CD8-positive, alpha-beta memory T cell (primary cell): ENCODE measurements around the gene CCDC15. TPM values are rescaled to one million over a fixed set of nuclear protein-coding genes. Genes with fewer than 3 reads are reported as not detected.
A peak's percentile ranks its signal among the peaks of the same experiment; 100 is the strongest.

Source experiments
- CTCF ChIA-PET: fragments of 350-600 bp; sonication (Branson Sonifier 250); formaldehyde crosslinking; loops from one replicate; lab custom pipeline; 2021; ENCODE audit warnings: antibody characterized with exemption; lab: Charles Lee
- POLR2A ChIA-PET: fragments of 350-600 bp; sonication (Branson Sonifier 250); formaldehyde crosslinking; loops from one replicate; lab custom pipeline; 2021; ENCODE audit warnings: antibody characterized with exemption; lab: Charles Lee
- DNase-seq, 5 donors: peaks; one replicate each; pipeline versions ENCODE4 v3.0.0 to v3.0.0-alpha.2; 2020 to 2022; ENCODE audit warnings: mixed read lengths in 1 of 5
- H3K27ac ChIP-seq: one replicate; pipeline ENCODE4 v1.7.0; 2013; ENCODE audit warnings: low read depth, mild to moderate bottlenecking, low read length, moderate library complexity
- H3K27me3 ChIP-seq: 2 replicates; pipeline ENCODE4 v1.7.0; 2013; ENCODE audit warnings: low read length, mild to moderate bottlenecking; ENCODE audit not compliant: insufficient read depth, poor library complexity, severe bottlenecking
- H3K36me3 ChIP-seq: 2 replicates; pipeline ENCODE4 v1.7.0; 2013; ENCODE audit warnings: mild to moderate bottlenecking, low read length, moderate library complexity; ENCODE audit not compliant: insufficient read depth
- H3K4me1 ChIP-seq: 2 replicates; pipeline ENCODE4 v1.7.0; 2013; ENCODE audit warnings: mild to moderate bottlenecking, low read length, moderate library complexity; ENCODE audit not compliant: insufficient read depth
- H3K4me3 ChIP-seq: 2 replicates; pipeline ENCODE4 v1.7.0; 2013; ENCODE audit warnings: mild to moderate bottlenecking, low read length
- H3K9me3 ChIP-seq: 2 replicates; pipeline ENCODE4 v1.7.0; 2013; ENCODE audit warnings: mild to moderate bottlenecking, low read length
- H3K27ac Mint-ChIP-seq, 8 donors: one replicate each; pipeline ENCODE4 v1.8.0; 2020 to 2021; ENCODE audit warnings: mixed read lengths in 8 of 8, mild to moderate bottlenecking in 6 of 8, inconsistent platforms in 3 of 8, moderate library complexity in 3 of 8
- H3K27me3 Mint-ChIP-seq, 2 donors: one replicate each; pipeline ENCODE4 v1.8.0; 2020 to 2021; ENCODE audit warnings: mixed read lengths in 2 of 2, mild to moderate bottlenecking in 1 of 2, moderate library complexity in 1 of 2
- H3K36me3 Mint-ChIP-seq, 3 donors: one replicate each; pipeline ENCODE4 v1.8.0; 2020 to 2021; ENCODE audit warnings: mixed read lengths in 3 of 3, inconsistent platforms in 1 of 3, mild to moderate bottlenecking in 1 of 3
- H3K4me1 Mint-ChIP-seq, 3 donors: one replicate each; pipeline ENCODE4 v1.8.0; 2020 to 2021; ENCODE audit warnings: mixed read lengths in 3 of 3, inconsistent platforms in 1 of 3, mild to moderate bottlenecking in 1 of 3
- H3K4me3 Mint-ChIP-seq, 7 donors: one replicate each; pipeline ENCODE4 v1.8.0; 2020 to 2021; ENCODE audit warnings: mixed read lengths in 7 of 7, mild to moderate bottlenecking in 6 of 7, moderate library complexity in 4 of 7, inconsistent platforms in 2 of 7
- H3K9me3 Mint-ChIP-seq, 5 donors: one replicate each; pipeline ENCODE4 v1.8.0; 2020 to 2022; ENCODE audit warnings: mixed read lengths in 5 of 5, mild to moderate bottlenecking in 3 of 5, moderate library complexity in 2 of 5, inconsistent platforms in 1 of 5
- polyA plus RNA-seq: library from polyadenylated mRNA; unstranded; fragments of 300-500 nt; fragmentation: Illumina TruSeq; gene quantifications from one replicate; pipeline ENCODE4 v1.2.3, GENCODE V29; 2021
- total RNA-seq, 2 experiments: library from RNA; stranded (reverse); gene quantifications; one replicate each; pipeline ENCODE4 v1.2.3, GENCODE V29; 2021

The CCDC15 gene
- total and polyA plus RNA-seq, 3 experiments from 2014 or later, result 1.6 to 3.7 (median 3.6) TPM

DNA sequence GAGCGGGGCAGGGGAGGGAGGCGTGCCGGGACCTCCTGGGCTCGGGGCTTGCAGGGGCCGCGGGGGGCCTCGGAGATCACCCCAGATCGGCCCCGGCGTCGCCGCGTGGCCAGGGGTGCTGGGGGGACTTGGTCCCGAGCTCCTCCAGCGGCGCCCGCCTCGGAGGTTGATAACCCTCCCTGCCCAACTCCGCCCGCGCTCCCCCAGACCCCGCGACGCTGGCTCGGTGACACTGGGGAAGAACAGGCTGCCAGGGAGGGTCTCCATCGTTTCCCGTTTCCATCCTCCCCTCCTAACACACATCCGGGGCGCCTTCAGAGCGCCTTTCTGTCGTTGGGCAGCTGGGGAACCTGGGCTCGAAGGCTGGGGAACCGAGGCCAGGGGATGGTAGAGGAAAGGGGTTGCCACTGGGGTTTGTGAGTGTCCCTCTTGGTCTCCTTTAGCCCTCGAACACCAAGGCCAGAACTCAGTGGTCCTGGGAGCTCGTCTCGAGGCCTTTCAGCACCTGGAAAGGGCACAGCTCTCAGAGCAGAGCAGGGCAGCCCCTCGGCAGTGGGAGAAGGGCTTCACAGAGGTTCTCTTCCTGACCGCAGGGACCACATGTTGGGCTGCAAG lies 109.5 kb downstream of the CCDC15 start:
- Mint-ChIP-seq H3K27ac (peak overlapping the region in 3 of 8 donors; percentile 46 to 75 (median 52)), H3K36me3 (peaks cover 0 to 2% (median 0%) of the 10 kb centered on the region in 3 donors), H3K9me3 (no peaks in the 10 kb centered on the region), H3K4me1 (peaks cover 0 to 15% (median 6%) of the 10 kb centered on the region in 3 donors), H3K27me3 (peaks cover 22 to 59% of the 10 kb centered on the region in 2 donors), H3K4me3 (peak overlapping the region; percentile 55 to 96 (median 72))
- ChIA-PET CTCF (no interaction called here), POLR2A (no interaction called here)
- peak overlapping the region; percentile 46 for H3K4me3 ChIP-seq
- H3K36me3 ChIP-seq, result no peaks in the 10 kb centered on the region
- H3K27ac ChIP-seq, result no peak overlapping the region
- no peaks in the 10 kb centered on the region for H3K9me3 ChIP-seq
- peaks cover 13% of the 10 kb centered on the region for H3K27me3 ChIP-seq
- peak in 2 of 5 donors; percentile 8 to 30 for DNase-seq
- peaks cover 7% of the 10 kb centered on the region for H3K4me1 ChIP-seq

DNA sequence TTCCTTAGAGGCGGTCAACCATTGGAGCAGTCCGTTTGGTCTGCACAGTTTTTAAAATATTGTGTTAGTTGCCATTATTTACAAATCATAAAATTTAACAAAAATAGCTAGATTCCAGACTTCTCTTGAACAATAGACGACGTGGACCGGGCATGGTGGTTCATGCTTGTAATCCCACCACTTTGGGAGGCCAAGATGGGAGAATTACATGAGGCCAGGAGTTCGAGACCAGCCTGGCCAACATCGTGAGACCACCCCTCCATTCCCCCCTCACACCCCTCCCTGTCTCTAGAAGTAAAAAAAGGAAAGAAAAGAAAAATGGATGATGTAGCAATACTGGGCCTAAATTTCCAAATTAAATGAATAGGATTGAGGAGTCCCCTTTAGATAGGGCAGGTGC lies 110.1 kb downstream of the CCDC15 start:
- H3K9me3 ChIP-seq, result no peaks in the 10 kb centered on the region
- peaks cover 0 to 2% (median 0%) of the 10 kb centered on the region in 3 donors for H3K36me3 Mint-ChIP-seq
- peaks cover 13% of the 10 kb centered on the region for H3K27me3 ChIP-seq
- no peak overlapping the region for H3K27ac ChIP-seq
- peak overlapping the region in 2 of 8 donors; percentile 52 to 75 for H3K27ac Mint-ChIP-seq
- no peaks in the 10 kb centered on the region for H3K9me3 Mint-ChIP-seq
- POLR2A ChIA-PET, result no interaction called here
- peak overlapping the region; percentile 46 for H3K4me3 ChIP-seq
- DNase-seq, result no peak
- peaks cover 0 to 15% (median 6%) of the 10 kb centered on the region in 3 donors for H3K4me1 Mint-ChIP-seq
- CTCF ChIA-PET, result no interaction called here
- peaks cover 7% of the 10 kb centered on the region for H3K4me1 ChIP-seq
- no peaks in the 10 kb centered on the region for H3K36me3 ChIP-seq
- H3K27me3 Mint-ChIP-seq, result peaks cover 22 to 64% of the 10 kb centered on the region in 2 donors
- H3K4me3 Mint-ChIP-seq, result peak overlapping the region; percentile 55 to 96 (median 71)

DNA sequence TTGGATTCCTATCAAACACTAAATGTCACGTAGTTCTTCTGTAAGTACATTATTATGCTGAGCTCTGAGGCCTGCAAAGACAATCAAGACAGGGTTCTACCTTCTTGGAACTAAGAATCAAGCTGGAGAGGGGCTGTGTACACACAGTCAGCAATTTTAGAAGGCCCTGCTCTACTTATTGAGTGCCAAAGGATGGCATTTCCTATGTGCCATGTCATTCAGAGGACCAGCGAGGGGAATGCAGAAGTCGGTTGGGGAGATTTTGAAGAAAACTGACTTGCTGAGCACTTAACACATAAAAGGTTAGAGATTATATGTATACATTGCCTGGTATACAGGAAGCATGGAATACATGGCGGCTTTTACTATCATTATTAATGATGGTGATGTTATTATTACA lies 114.4 kb downstream of the CCDC15 start:
- Histone ChIP-seq H3K36me3 (no peaks in the 10 kb centered on the region), H3K27ac (no peak overlapping the region), H3K4me1 (peaks cover 7% of the 10 kb centered on the region), H3K4me3 (no peak overlapping the region), H3K27me3 (peaks cover 13% of the 10 kb centered on the region), H3K9me3 (no peaks in the 10 kb centered on the region)
- Mint-ChIP-seq H3K27me3 (peaks cover 17 to 75% of the 10 kb centered on the region in 2 donors), H3K27ac (no peak overlapping the region), H3K36me3 (no peaks in the 10 kb centered on the region), H3K4me3 (no peak overlapping the region), H3K4me1 (peaks cover 5 to 22% (median 8%) of the 10 kb centered on the region in 3 donors), H3K9me3 (no peaks in the 10 kb centered on the region)
- ChIA-PET CTCF (interaction anchor here (1.0 kb wide), 1 partner anchor 74 kb away, joined by 3 read pairs; no protein-coding TSS in a partner anchor), POLR2A (no interaction called here)
- no peak for DNase-seq

DNA sequence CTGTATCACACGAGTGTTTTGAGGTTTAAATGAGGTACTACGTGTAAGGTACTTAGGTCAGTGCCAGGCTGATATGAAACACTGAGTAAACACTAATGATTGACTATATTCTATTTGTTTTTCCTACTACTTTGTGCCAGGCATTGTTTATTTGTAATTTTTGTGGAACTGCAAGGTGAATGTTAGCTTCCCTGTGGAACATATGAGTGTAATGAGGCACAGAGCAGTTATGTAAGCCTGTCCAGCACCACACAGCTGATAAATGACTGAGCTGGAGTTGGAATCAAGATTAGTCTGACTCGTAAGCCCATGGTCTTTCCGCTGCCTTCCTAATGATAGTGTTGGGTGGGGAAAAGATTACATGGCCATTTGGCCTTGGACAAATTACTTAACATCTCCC lies 115.0 kb downstream of the CCDC15 start:
- H3K27me3 Mint-ChIP-seq, result peaks cover 14 to 74% of the 10 kb centered on the region in 2 donors
- H3K4me3 Mint-ChIP-seq, result no peak overlapping the region
- DNase-seq, result no peak
- Histone ChIP-seq H3K27ac (no peak overlapping the region), H3K4me1 (peaks cover 1% of the 10 kb centered on the region), H3K27me3 (peaks cover 8% of the 10 kb centered on the region), H3K9me3 (no peaks in the 10 kb centered on the region), H3K36me3 (no peaks in the 10 kb centered on the region), H3K4me3 (no peak overlapping the region)
- ChIA-PET CTCF (interaction anchor here (1.0 kb wide), 1 partner anchor 73 kb away, joined by 3 read pairs; no protein-coding TSS in a partner anchor), POLR2A (no interaction called here)
- H3K36me3 Mint-ChIP-seq, result no peaks in the 10 kb centered on the region
- H3K9me3 Mint-ChIP-seq, result no peaks in the 10 kb centered on the region
- peaks cover 5 to 17% (median 8%) of the 10 kb centered on the region in 3 donors for H3K4me1 Mint-ChIP-seq
- H3K27ac Mint-ChIP-seq, result no peak overlapping the region

DNA sequence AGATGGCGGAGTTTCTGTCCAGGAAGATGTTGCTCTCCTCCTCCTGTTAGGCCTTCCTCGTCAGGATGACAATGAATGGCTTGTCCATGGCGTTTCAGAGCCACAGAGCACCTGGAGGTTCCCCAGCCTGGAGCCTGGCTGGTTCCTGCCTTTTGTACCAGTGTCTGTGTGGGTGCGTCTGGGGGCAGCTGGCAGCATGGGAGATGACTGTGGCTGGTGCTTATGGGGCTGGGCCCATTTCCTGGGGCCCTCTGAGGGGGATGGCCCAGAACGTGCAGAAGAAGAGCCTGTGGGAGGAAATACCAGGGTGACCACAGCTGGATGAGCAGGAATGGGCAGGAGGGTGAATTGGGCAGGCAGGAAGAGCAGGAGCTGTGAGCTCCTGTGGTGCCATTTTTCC lies 115.8 kb downstream of the CCDC15 start:
- Mint-ChIP-seq H3K9me3 (no peaks in the 10 kb centered on the region), H3K4me3 (no peak overlapping the region), H3K27ac (no peak overlapping the region), H3K4me1 (peaks cover 4 to 13% (median 8%) of the 10 kb centered on the region in 3 donors), H3K36me3 (no peaks in the 10 kb centered on the region), H3K27me3 (peaks cover 16 to 71% of the 10 kb centered on the region in 2 donors)
- Histone ChIP-seq H3K36me3 (no peaks in the 10 kb centered on the region), H3K4me3 (no peak overlapping the region), H3K9me3 (no peaks in the 10 kb centered on the region), H3K27me3 (peaks cover 6% of the 10 kb centered on the region), H3K4me1 (no peaks in the 10 kb centered on the region), H3K27ac (no peak overlapping the region)
- DNase-seq, result no peak
- POLR2A ChIA-PET, result no interaction called here
- CTCF ChIA-PET, result no interaction called here

DNA sequence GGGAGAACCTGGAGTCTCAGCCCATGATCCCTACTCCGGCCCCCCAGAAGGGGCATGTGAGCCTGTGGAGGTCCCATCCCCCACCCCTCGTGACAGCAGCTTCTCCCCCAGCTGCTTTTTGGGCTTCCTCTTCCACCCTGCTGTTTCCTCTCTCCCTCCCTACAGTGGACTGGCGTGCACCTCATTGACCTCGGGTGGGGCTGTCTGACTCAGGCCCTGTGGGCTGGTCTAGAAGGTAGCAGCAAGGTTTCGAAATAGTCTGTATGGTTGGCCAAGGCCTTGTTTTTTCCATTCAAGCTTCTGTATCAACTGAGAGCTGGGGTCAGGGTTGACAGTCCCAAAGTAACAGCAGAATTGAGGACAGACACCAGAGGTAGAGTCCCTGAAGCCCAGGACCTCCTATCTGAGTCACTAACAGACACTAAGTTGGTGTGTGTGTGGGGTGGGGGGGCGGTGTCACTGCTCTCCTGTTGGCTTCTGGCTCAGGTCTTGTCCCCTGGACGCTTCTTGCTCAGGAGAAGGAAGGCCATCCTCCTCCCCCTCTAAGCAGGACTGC lies 116.8 kb downstream of the CCDC15 start:
- H3K27ac Mint-ChIP-seq, result peak overlapping the region in 2 of 8 donors; percentile 4 to 47
- H3K9me3 Mint-ChIP-seq, result no peaks in the 10 kb centered on the region
- Histone ChIP-seq H3K27me3 (peaks cover 3% of the 10 kb centered on the region), H3K4me3 (no peak overlapping the region), H3K27ac (peak overlapping the region; percentile 24), H3K9me3 (no peaks in the 10 kb centered on the region), H3K4me1 (no peaks in the 10 kb centered on the region), H3K36me3 (no peaks in the 10 kb centered on the region)
- H3K4me1 Mint-ChIP-seq, result peaks cover 4 to 13% (median 8%) of the 10 kb centered on the region in 3 donors
- DNase-seq, result no peak
- ChIA-PET CTCF (no interaction called here), POLR2A (no interaction called here)
- H3K36me3 Mint-ChIP-seq, result no peaks in the 10 kb centered on the region
- H3K27me3 Mint-ChIP-seq, result peaks cover 13 to 65% of the 10 kb centered on the region in 2 donors
- no peak overlapping the region for H3K4me3 Mint-ChIP-seq

DNA sequence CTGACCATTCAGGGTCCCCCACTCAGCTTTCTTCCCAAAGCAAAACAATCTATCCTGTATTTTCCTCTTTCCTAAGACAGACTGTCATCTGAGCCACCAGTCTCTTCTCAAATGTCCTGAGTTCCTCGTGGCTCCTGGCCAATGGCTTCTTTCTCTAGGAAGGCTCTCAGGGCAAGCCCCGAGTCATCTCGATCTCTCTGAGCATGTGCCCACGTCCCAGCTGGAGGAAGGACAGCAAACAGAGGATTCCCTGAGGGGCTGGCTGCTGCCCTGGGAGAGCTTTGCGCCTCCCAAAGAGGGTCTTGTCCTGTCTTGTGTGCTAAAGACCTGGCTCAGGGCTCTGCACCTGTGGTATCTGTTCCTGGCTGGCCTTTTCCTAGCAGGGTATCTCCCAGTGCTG lies 117.4 kb downstream of the CCDC15 start:
- Mint-ChIP-seq H3K27me3 (peaks cover 9 to 59% of the 10 kb centered on the region in 2 donors), H3K4me3 (no peak overlapping the region), H3K9me3 (no peaks in the 10 kb centered on the region), H3K27ac (peak overlapping the region in 2 of 8 donors; percentile 3 to 5), H3K4me1 (peaks cover 4 to 13% (median 8%) of the 10 kb centered on the region in 3 donors), H3K36me3 (no peaks in the 10 kb centered on the region)
- POLR2A ChIA-PET, result no interaction called here
- Histone ChIP-seq H3K27me3 (no peaks in the 10 kb centered on the region), H3K36me3 (no peaks in the 10 kb centered on the region), H3K4me1 (no peaks in the 10 kb centered on the region), H3K9me3 (no peaks in the 10 kb centered on the region), H3K4me3 (no peak overlapping the region), H3K27ac (peak overlapping the region; percentile 24)
- DNase-seq, result no peak
- CTCF ChIA-PET, result no interaction called here

DNA sequence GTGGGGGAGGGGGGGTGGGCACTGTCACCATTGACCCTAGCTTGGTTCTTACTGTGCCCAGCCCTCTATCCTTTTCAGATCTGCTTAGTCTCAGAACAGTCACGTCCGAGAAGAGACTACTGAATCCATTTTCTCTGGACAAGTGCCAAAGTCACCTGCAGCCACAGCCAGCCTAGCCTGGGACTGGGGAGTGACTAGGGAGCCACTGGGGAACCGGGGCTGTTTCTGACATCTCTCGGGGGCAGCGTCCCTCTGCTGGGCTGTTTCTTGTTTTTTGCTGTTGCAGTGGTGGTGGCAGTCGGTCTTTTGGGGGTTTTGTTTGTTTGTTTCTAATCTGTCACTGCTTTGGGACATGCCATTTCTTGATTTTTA lies 117.8 kb downstream of the CCDC15 start:
- peaks cover 11 to 61% of the 10 kb centered on the region in 2 donors for H3K27me3 Mint-ChIP-seq
- CTCF ChIA-PET, result no interaction called here
- Histone ChIP-seq H3K36me3 (no peaks in the 10 kb centered on the region), H3K4me3 (no peak overlapping the region), H3K27me3 (no peaks in the 10 kb centered on the region), H3K9me3 (no peaks in the 10 kb centered on the region), H3K4me1 (no peaks in the 10 kb centered on the region), H3K27ac (no peak overlapping the region)
- POLR2A ChIA-PET, result no interaction called here
- H3K4me1 Mint-ChIP-seq, result peaks cover 4 to 13% (median 8%) of the 10 kb centered on the region in 3 donors
- no peak for DNase-seq
- no peaks in the 10 kb centered on the region for H3K36me3 Mint-ChIP-seq
- H3K27ac Mint-ChIP-seq, result no peak overlapping the region
- H3K9me3 Mint-ChIP-seq, result no peaks in the 10 kb centered on the region
- no peak overlapping the region for H3K4me3 Mint-ChIP-seq
